NCI-H2029 (cell line): ENCODE measurements around the gene PTGIS.

ENCODE experiments used
- DNase-seq: peaks from one replicate; lab custom pipeline; 2025; lab: John Stamatoyannopoulos, UW

PTGIS gene

DNA sequence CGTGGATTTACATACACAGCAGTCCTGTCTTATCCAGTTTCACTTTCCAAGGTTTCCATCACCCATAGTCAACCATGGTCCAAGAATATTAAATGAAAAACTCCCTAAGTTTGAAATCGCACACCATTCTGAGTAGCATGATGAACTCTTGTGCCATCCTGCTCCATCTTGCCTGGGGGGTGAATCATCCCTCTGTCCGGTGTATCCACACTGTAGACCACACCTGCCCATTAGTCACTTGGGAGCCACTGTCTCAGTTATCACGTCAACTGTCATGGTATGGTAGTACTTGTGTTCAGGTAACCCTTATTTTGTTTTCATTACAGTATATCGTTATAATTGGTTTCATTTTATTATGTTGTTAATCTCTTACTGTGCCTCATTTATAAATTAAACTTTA lies 38.5 kb downstream of the PTGIS start:
- DNase-seq: no peak

DNA sequence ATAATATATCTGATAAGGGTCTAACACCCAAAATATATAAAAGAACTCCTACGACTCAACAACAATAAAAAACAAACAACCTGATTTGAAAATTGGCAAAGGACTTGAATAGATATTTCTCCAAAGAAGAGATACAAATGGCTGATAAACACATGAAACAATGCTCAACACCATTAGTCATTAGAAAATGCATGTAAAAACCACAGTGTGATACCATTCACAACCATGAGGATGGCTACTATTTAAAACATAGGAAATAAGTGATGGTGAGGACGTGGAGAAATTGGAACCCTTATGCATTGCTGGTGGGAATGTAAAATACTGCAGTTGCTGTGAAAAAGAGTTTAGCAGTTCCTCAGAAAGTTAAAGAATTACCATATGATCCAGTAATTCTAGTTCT lies 41.4 kb downstream of the PTGIS start:
- no peak for DNase-seq

GRCh38 chr20:49526056-49526455 lies 41.9 kb downstream of the PTGIS start:
- DNase-seq: no peak

GRCh38 chr20:49523767-49524360 lies 44.1 kb downstream of the PTGIS start:
- DNase-seq: no peak

- no peak for DNase-seq
Measured at GRCh38 chr20:49521356-49521755, 46.6 kb downstream of the PTGIS start.

DNA sequence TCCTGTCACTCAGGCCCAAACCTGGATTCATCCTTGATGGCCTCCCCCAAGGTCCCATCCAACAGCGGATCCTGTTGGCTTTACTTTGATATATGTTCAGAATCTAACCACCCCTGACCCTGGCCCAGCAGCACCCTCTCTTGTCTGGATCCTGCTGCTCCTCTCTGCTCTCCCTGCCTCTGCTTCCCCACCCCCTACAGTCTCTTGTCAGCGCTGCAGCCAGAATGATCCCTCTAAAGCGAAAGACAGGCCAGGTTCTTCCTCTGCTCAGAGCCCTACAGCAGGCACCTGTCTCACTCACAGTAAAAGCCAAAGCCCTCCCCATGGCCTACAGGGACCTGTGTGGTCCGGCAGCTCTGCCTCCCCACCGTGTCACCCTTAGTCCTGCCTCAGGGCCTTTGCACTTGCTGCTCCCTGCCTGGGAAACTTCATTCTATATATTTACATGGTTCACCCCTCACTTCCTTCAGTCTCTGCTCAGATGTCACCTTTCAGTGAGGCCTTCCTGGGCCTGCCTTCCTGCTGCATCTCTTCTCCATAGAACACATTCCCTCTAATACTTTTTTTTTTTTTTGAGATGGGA lies 48.1 kb downstream of the PTGIS start:
- DNase-seq: no peak

DNA sequence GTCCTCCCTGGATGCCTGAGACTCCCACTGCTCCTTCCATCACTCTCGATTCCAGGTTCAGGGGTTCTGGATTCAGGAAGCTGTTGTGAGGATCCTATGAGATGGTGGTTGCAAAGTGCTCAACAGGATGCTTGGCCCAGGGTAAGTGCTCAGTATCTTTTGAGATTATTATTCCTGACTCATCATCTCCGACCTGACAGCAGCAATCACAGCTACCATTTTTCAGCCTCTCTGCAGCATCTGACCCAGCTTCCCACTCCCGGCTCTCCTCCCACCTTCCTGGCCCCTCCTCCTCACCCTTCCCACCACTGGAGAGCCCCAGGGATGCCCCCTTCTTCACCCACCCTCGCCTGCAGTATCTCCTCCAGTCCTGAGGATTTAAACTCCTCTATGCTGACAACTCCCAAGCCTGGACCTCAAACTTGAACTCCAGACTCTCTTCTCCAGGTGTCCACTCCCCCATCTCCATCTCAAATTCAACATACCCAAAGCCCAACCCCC lies 48.7 kb downstream of the PTGIS start:
- DNase-seq: no peak

DNA sequence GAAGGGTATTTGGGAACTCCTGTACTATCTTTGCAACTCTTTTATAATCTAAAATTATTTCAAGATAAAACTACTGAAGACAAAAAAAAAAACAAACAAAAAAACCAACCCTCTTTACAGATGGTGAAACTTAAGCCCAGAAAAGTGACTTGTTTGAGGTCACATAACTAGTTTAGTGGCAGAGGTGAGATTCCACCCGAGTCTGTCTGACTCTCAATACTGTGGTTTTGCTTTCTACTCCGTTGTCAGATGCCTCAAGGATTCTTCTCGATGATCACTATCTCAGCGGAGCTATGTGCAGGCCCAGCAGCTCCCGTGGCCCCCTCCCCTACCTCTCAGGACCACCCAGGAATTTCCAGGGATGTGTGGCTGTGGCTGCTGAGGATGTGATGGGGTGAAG lies 49.4 kb downstream of the PTGIS start:
- no peak for DNase-seq

DNA sequence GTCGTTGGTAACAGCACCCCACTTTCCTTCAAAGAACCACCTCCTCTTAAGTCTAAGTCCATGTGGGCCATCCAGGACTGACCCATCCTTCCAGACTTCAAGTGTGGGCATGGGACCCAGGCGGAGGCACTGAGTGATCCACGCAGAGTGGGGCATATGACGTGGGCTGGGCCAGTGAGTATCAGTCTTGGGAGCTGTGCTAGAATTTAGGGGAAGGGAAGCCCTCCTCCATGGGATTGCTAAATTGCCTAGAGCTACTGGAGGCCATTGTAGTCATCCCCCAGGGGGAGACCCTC lies 50.2 kb downstream of the PTGIS start:
- DNase-seq: no peak

DNA sequence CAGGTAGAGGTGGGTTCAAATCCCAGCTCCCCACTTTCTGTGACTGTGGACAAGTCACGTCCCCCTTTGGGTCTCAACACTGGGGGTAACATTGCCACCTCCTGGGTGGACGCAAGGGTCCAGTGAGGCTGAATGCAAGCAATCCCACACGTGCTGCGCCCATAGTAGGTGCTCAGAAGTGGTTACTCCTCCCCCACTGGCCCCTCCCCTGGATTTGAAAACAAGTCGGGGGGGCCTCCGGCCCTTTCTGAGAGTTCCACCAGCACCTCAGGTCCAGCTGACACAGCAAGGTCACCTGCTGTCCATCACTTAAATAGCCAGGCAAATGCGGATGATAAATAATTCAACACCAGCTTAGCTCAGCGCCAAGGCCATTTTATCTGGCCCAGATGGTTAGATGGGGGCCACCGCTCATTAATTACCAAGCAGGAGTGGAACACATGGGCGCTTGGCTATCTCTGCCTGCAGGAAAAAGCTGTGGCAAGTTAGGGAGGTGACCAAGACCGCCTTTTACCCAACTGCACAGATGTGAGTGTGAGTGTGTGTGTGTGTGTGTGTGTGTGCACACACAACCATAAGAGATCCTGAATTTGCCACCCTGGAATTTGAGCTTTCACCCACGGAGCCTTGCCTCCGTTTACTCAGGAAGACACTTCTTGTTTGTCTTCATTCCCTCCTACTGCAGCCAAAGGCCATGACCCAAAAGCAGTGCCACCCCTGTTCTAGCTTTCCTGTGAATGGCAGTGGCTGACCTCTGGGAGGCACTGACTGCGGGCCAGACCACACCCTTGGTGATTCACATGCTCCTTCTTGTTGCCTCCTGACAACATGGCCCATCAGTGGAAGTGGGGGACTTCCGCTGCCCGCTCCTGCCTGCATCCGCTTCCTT lies 50.8 kb downstream of the PTGIS start:
- no peak for DNase-seq

GRCh38 chr20:49515586-49515985 lies 52.4 kb downstream of the PTGIS start:
- peak; percentile 64 for DNase-seq

DNA sequence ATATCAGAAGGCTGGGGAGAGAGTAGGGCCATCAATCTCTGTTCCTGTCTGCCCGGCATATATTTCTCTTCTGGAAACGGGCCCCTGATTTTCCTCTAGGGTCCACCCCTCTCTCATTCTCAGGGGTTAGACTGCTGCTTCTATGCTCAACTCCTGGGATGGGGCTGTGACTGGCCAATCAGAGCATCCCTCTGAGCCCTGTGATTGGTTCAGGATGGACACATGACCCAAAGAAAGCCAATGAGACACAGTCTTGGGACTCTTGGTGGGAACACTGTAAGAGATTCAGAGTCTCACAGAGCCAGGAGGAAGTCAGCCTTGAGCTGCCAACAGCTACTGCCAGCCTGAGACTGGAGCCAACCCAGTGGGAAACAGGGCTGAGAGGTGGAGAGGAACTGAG lies 54.4 kb downstream of the PTGIS start:
- no peak for DNase-seq

- no peak for DNase-seq
Measured at GRCh38 chr20:49513009-49513408, 54.9 kb downstream of the PTGIS start.

GRCh38 chr20:49511788-49512525 lies 56.0 kb downstream of the PTGIS start:
- DNase-seq: no peak

- no peak for DNase-seq
Measured at GRCh38 chr20:49510562-49511122, 57.3 kb downstream of the PTGIS start.

DNA sequence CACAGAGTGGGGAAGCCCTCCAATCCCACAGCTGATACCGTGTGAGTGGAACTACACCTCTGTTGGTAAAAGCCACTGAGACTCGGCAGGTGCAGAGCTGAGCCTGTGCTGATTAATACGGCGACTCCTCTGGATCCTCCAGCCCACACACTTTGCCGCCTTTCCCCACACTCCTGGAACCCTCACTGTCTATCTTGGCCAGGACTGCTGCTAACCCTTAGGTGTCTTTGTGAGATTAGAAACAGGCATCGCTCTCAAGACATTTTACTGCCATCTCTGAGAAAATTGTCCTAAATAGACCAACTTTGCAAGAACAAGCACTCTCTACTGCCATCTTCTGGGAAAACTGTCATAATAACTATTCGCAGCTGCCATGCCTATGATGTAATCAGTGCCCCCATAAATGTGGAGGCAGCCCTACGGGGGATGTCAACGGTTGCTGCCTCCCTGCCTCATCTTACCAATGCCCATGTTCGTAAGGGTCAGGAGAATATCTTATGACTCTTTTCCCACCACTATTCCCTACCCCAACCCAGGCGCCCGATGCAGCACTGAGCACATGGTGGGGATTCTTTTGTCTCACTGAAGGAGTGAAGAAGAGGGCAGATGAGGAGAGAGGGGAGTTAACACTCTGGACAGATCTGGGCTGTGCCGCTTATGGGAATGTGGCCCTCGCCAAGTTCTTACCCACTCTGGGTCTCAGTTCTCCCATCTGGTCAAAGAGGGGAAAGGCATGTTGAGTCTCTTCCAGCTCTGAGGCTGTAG lies 59.3 kb downstream of the PTGIS start:
- DNase-seq: no peak

DNA sequence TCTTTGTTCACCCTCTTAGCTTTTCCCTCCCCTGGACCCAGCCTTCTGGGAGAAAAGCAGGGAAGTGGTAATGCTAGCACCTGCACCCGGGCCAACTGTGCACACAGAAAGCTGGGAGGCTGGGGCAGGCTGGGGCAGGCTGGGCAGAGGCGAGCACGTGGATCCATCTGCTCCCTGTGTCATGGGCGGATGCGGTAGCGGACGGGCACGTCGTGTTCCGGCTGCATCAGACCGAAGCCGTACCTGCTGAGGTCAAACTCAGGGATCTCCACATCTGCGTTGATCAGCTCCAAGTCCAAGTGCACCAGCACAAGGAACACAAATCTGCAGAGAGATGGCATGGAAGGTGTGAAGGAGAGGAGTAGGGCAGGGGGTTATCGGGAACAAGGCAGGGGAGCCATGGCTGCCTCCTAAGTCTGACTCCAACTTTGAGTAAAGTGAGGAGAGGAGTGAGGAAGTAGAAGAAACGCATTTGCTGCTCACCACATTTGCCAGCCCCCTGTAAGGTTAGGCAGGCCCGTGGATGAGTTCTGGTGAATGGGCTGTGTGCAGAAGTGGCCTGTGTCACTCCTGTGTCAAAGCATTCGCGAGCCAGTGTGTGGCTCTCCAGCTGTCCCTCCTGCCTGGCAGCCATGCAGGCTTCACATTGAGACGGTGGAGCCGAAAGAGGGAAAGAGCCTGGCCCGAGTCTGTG lies 60.0 kb downstream of the PTGIS start:
- no peak for DNase-seq

GRCh38 chr20:49505518-49505917 lies 62.4 kb downstream of the PTGIS start:
- peak; percentile 46 for DNase-seq

DNA sequence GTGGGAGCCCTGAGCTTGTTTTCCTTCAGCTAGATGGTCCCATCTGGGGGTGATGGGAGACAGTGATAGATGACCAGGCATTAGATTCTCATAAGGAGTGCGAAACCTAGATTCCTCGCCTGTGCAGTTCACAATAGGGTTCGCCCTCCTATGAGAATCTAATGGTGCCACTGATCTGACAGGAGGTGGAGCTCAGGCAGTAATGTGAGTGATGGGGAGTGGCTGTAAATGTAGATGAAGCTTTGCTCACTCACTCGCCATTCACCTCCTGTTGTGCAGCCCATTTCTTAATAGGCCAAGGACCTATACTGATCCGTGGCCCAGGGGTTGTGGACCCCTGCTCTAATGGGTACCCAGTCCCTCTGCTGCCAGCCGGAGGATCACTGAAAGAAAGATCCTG lies 64.8 kb downstream of the PTGIS start:
- DNase-seq: no peak

DNA sequence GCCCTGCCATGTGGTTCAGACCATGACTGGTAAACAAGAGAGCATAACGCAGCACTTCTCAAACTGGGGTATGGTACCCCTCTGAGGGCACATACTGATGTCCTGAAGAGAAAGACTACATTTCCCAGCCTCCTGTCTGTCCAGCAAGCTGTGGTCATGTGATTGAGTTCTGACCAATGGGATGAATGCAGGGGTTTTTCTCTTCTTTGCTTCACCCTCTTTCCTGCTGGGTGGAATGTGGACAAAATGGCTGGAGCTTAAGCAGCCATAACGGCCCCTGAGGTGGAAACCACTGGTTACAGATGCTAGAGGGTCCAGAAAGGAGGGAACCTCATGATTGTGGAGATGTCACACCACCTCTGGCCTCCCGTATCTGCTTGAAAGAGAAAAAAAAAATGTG lies 66.0 kb downstream of the PTGIS start:
- no peak for DNase-seq

GRCh38 chr20:49497398-49497669 lies 70.6 kb downstream of the PTGIS start:
- DNase-seq: no peak
